Hematopoietic multipotent progenitor cell treated with erythropoietin and hydrocortisone succinate and interleukin-3 and kit ligand, for 4 days (in vitro differentiated cells): Measurements from ENCODE around the gene INPP4A.
A peak's percentile ranks its signal among the peaks of the same experiment; 100 is the strongest.

Experiments
- DNase-seq: peaks from one replicate; pipeline ENCODE4 v3.0.0-alpha.2; 2015

Gene INPP4A

DNA sequence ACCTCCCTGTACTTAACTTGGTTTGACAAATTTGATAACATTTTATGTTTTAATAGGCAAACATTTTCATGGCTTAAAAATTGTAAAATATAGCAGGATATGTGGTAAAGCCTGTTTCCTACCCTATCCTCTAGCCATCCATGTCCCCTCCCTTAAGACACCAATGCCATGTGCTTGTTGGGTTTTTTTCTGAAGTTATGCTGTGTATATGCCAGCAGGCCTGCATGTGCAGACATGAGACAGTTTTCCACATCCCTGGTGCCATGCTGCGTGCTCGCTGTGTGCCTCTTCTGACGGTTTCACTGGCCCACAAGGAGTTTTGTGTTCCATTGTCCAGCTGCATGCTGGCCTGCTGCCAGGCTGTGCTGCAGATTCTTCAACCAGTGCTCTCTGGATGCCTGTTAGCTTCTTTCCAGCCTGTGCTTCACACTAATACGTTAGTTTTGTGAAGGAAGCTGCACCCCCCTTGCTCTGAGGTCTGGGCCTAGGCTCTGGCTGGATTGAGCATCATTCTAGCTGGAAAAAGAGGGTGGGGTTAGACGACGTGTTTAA lies 16.9 kb downstream of the INPP4A start:
- DNase-seq, result peak; percentile 31

GRCh38 chr2:98463081-98463481 lies 18.4 kb downstream of the INPP4A start:
- no peak for DNase-seq

GRCh38 chr2:98463551-98463971 lies 18.9 kb downstream of the INPP4A start:
- DNase-seq, result no peak

GRCh38 chr2:98463988-98464771 lies 19.5 kb downstream of the INPP4A start:
- DNase-seq, result peak; percentile 95

GRCh38 chr2:98464772-98465310 lies 20.2 kb downstream of the INPP4A start:
- DNase-seq, result peak; percentile 93

GRCh38 chr2:98465456-98466226 lies 21.0 kb downstream of the INPP4A start:
- DNase-seq, result peak; percentile 98

GRCh38 chr2:98467082-98467536 lies 22.5 kb downstream of the INPP4A start:
- peak; percentile 45 for DNase-seq

GRCh38 chr2:98467652-98468051 lies 23.0 kb downstream of the INPP4A start:
- no peak for DNase-seq

DNA sequence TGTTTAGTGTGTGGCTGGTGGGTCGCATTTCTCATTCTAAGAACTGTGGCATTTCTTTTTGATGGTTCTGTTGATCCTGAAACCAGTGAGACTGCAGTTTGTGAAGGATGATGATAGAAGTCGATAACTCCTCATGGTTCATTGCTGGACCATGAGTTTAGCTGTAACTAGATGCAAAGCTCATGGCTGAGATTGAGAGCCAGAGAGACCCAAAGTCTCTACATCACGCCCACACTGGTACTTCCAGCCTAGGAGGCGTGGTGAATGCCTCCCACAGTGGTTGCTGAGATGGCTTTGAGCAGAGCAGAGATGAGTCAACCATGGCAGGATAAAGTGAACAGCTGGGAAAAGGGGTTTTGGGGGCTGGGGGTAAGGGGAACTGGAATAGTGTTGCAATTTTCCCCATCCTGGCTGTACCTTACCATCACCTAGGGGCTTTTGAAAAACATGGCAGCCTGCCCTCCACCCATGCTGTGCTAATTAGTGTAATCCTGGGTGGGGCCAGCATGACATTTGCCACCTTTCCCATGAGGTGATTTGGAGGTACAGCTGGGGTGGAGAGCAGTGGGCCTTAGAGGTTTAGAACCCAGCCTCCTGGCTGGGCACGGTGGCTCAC lies 24.1 kb downstream of the INPP4A start:
- DNase-seq, result no peak

DNA sequence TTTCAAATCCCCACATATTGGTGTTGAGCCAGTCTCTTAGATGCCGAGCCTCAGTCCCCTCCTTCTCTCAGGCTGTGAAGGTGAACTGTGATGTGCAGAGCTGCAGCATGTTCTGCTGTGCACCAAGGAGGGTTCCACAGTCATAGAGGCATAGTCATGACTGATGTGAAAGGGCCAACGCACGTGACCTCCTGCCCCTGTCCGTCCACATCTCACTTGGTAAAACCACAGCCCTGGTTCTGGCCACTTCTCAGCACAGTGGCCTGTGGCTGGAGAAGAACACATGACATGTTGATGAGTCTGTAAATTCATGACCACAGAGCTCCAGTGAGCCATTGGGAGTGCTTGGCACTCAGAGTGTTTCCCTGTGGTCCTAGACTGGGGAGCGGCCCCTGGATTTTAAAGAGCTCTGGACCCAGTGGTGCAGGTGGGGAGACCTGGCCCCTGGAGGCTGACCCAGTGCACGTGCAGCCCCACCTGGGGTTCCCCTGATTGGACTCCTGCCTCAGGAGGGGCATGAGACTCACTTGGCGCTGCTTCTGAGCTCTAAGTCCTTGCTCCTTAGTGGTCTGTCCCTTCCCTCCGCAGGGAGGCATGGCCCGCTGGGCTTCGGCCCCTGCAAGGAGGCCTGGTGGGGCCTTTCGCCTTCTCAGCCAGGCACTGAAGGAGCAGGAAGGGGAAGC lies 25.3 kb downstream of the INPP4A start:
- DNase-seq, result no peak

- no peak for DNase-seq
Observed at GRCh38 chr2:98470851-98471255, 26.2 kb downstream of the INPP4A start.

DNA sequence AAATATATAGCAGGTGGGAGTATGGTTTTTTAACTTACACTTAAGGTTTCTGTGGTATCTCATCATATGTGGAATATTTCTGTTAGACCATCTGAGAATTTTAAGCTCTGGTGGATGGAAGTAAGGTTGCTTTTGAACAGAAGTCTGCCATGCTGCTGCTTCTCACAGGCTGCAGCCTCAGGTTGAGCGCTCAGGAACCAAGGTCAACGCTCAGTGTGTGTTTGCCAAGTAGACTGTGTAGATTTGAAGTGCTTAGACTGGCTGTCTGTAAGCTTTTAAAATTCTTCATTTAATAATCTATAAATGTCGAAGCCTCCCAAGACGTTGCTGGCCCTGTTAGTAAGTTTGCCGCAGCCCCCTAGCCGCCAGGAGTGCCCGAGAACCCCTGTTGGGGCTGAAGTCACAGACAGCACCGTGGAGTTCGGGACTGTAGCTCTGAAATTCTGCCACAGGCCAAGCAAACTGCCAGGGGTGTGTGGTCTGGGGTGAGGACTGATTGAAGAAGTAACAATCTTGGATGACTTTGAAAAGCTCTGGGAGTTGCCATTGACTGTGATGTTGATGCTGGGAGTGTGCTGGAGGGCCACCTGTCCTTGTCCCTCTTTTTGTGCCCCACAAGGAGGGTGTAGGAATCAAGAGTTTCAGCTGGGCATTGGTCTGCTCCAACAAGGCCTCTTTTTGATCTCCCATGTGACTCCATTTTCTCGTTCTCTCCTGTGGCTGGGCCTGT lies 26.9 kb downstream of the INPP4A start:
- no peak for DNase-seq

DNA sequence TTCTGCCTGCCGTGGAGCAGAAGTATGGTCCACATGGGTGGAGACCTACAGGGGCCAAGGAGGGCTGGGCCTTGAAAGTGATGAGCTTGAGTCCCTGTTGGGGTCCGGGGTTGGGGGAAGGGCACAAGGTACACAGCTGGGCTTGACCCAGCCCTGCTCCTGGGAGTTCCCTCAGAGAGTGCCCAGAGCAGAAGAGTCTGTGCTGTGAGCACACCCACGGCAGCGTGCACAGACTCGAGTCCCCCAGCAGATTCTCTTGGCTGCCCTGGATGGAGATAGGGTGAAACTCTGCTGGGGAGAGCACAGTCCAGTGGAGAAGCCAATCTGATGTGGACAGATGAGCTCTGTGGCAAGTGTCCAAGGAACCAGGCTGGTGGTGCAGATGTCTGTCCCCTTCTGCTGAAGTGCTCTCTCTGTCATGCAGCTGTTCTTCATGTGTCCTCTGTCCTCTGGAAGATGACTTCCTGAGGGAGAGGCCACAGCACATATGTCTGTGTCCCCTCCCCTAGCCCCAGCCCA lies 27.5 kb downstream of the INPP4A start:
- DNase-seq, result peak; percentile 88

DNA sequence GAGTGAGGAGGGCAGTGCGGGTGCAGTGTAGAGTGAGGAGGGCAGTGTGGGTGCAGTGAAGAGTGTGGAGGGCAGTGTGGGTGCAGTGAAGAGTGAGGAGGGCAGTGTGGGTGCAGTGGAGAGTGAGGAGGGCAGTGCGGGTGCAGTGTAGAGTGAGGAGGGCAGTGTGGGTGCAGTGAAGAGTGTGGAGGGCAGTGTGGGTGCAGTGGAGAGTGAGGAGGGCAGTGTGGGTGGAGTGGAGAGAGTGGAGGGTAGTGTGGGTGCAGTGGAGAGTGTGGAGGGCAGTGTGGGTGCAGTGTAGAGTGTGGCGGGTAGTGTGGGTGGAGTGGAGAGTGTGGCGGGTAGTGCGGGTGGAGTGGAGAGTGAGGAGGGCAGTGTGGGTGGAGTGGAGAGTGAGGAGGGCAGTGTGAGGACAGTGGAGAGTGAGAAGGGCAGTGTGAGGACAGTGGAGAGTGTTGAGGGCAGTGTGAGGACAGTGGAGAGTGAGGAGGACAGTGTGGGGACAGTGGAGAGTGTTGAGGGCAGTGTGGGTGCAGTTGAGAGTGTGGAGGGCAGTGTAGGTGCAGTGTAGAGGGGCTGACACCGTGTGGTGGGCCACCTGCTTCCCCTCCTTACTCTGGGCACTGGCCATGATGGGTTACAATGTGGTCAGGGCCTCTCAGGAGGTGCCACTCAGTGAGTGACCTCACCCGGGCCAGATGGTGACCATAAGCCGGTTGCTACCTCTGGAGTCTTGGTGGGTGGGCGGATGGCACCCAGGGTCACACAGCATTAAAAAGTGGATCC lies 28.5 kb downstream of the INPP4A start:
- no peak for DNase-seq

- no peak for DNase-seq
Observed at GRCh38 chr2:98473995-98474780, 29.5 kb downstream of the INPP4A start.

- DNase-seq, result no peak
Observed at GRCh38 chr2:98474979-98475632, 30.4 kb downstream of the INPP4A start.

DNA sequence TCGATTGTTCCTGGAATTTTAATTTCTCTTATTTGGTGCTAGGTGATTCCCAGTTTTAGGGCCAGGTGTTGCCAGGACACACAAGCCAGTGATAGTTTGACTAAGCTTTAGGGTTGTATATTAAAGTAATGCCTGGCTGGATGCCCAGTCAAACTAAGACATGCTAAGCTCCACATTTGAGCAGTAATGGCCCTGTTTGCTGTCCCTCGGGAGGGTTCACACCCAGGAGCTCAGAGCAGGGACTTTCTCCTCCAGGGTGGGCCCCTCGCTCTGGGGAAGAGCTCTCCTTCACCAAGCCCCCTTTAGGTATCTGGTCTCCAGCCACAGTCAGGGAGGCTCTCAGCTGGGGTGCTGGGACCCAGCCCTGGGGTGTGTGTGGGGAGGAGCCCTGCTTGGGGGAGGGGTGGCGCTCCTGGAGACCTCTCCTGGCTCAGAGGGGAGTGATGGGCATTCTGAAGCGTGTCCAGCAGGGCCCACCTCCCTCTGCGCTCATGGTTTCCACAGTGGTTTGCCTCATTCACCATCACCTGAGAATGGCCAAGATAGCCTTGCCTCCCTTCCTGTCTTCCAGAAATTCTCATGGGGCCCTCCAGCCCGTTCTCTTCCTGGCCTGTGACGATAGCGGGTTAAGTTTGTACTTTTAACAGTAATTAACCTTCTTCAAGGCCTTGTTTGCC lies 31.7 kb downstream of the INPP4A start:
- DNase-seq, result no peak

DNA sequence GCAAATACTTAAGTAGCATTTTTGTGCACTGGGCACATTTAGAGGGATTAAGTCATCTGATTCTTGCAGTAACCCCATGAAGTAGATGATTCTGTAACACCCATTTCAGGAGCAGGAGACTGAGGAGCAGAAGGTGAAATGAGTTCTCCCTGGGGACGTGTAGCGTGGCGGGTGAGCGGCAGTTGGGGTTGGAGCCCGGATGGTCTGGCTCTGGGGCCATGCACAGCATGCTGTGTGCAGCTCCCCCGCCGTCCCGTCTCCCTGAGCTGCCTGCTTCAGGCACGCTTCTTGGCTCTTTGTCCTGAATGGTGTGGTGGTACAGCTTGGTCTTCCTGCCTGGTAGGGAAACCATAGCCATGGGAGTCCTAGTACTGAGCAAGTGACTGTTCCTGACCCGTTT lies 32.4 kb downstream of the INPP4A start:
- no peak for DNase-seq

- no peak for DNase-seq
Observed at GRCh38 chr2:98477506-98477905, 32.8 kb downstream of the INPP4A start.
